Activated CD8-positive, alpha-beta memory T cell treated with anti-CD3 and anti-CD28 coated beads for 36 hours (primary cell): ENCODE results near the gene SPRY2. TPM values are rescaled to one million over a fixed set of nuclear protein-coding genes. Genes with fewer than 3 reads are reported as not detected.
"Not testable (repeated sequence)": the region's sequence is repeated elsewhere in the genome, so short reads cannot be mapped to it uniquely, and the experiment has no call there.

Experiments
- CTCF ChIA-PET: fragments of 350-600 bp; sonication (Branson Sonifier 250); formaldehyde crosslinking; loops from one replicate; lab custom pipeline; 2021; ENCODE audit warnings: antibody characterized with exemption; lab: Charles Lee
- POLR2A ChIA-PET: fragments of 350-600 bp; sonication (Branson Sonifier 250); formaldehyde crosslinking; loops from one replicate; lab custom pipeline; 2021; ENCODE audit warnings: antibody characterized with exemption; lab: Charles Lee
- total RNA-seq, 2 experiments: library from RNA; stranded (reverse); gene quantifications; one replicate each; pipeline ENCODE4 v1.2.3, GENCODE V29; 2021

The SPRY2 gene
- total RNA-seq, 2 experiments from 2014 or later = 1.3 to 1.5 TPM

- ChIA-PET CTCF (no interaction called here), POLR2A (no interaction called here)
These were observed 18.5 kb upstream of the SPRY2 start for GRCh38 chr13:80359414-80359777.

DNA sequence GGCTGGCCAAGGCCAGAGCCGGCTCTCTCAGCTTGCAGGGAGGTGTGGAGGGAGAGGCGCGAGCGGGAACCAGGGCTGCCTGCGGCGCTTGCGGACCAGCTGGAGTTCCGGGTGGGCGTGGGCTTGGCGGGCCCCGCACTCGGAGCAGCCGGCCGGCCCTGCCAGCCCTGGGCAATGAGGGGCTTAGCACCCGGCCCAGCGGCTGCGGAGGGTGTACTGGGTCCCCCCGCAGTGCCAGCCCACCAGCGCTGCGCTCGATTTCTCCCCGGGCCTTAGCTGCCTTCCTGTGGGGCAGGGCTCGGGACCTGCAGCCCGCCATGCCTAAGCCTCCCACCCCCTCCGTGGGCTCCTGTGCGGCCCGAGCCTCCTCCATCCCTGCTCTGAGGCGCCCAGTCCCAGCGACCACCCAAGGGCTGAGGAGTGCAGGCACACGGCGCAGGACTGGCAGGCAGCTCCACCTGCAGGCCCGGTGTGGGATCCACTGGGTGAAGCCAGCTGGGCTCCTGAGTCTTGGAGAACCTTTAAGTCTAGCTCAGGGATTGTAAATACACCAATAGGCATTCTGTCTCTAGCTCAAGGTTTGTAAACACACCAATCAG is 14.7 kb upstream of the SPRY2 start:
- POLR2A ChIA-PET, CTCF ChIA-PET: not testable (repeated sequence)

- ChIA-PET POLR2A (no interaction called here), CTCF (interaction anchor here (0.7 kb wide), 1 partner anchor 249 kb away, joined by 3 read pairs; no protein-coding TSS in a partner anchor)
These were observed 7.8 kb upstream of the SPRY2 start for GRCh38 chr13:80348750-80349149.

- CTCF ChIA-PET = interaction anchor here (0.7 kb wide), 1 partner anchor 249 kb away, joined by 3 read pairs; no protein-coding TSS in a partner anchor
- POLR2A ChIA-PET = no interaction called here
These were observed 7.4 kb upstream of the SPRY2 start for GRCh38 chr13:80348314-80348713.

- POLR2A ChIA-PET = interaction anchor here (0.5 to 0.7 kb wide), 2 partner anchors 280 to 415 kb away, joined by 3 to 12 read pairs; no protein-coding TSS in a partner anchor
- CTCF ChIA-PET = no interaction called here
These were observed 5.0 kb upstream of the SPRY2 start for GRCh38 chr13:80345771-80346510.

GRCh38 chr13:80344032-80344431 is 3.1 kb upstream of the SPRY2 start:
- POLR2A ChIA-PET = not testable (repeated sequence)
- CTCF ChIA-PET = interaction anchor here (0.9 kb wide), 1 partner anchor 20 kb away, joined by 3 read pairs; no protein-coding TSS in a partner anchor

DNA sequence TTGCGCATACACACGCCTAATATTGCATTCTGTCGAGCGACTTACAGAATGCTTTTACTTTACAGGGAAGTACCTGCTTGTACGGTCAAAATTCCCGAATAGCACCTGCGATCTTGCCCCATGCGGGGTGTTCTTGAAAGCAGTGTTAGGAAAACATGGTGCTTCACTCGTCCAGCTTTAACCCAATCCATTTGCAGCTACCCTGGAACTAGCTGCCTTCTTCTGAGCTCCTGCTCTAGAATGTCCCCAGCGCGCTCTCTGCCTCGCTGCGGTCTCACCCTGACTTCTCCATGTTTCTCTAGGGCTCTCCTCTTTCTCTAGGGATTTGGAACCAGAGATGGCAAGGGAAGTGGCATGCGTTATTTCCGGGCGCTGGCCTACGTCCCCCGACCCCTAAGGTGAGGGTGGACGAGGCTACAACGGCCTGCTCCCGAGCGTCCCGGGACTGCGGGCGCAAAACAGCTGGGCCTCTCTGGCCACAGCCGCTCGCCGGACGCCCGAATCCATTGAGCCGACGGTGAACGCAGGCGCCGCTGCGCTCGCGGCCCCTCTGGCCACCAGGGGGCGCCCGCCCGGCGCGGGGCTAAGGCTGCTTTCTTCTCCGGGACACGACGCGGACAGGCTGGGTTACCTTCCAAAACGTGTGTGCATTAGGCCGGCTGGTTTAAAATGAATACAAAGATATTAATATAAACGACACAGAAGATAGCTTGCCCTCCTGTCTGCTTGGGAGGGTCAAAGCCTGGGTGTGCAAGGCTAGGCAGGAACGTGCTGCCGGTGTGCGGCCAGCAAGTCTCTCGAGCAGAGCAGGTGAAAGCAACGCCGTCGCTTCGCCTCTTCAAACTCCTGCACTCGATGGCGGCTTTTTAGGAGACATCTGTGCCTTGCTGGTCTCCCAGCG is 1.8 kb upstream of the SPRY2 start:
- ChIA-PET CTCF (interaction anchor here (0.6 to 1.1 kb wide), 4 partner anchors 8 to 632 kb away, joined by 3 to 4 read pairs (median 4); no protein-coding TSS in a partner anchor), POLR2A (no interaction called here)

DNA sequence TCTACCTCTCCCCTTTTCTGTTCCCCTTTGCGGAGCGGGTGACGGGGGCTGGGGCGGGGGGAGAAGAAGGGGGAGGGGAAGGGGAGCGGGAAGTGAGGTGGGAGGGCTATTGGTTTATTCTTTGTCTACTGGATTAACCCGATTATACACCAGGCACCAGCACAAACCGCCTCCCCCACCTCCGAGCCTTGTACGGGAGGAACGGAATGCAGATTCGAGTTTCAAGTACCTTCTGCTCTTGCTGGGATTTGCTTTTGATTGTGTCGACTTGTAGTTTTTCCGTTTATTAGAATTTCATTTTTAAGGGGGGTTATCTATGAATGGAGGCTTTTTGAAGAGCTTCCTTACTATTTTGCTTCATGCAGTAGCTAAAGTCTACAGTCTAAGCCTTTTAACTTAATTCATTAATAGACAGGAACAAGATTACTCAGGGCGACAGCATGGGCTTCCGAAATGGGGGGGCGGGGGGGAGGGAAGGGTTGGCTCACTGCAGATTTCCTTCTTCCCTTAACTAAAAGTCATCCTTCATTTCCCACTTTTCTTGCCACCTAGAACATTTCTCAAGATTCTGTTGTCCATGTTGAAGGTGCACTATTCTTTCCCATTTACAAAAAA is 937 bp upstream of the SPRY2 start:
- CTCF ChIA-PET = interaction anchor here (0.9 to 1.1 kb wide), 2 partner anchors 13 to 632 kb away, joined by 4 read pairs; no protein-coding TSS in a partner anchor
- POLR2A ChIA-PET = no interaction called here

DNA sequence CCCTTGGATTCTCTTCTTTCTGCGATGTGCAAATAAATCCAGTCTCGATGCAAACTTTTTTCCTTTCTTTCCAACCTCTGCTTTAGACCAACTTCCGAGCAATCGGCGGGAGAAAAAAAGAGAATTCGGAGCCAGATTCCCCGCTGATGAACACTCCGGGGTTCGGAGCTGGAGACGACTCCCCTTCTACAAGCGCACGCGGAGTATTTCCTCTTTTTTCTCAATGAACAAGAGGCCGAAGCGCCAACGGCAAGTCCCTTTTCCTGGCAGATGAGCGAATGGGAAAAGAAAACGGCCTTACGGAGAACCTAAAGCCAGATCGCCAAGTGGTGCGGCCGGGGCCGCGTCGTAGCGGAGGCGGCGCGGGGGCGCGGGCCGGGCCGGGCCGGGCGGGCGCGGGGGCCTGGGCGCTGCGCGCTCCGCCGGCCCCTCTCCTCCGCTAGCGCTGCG is 250 bp downstream of the SPRY2 start:
- ChIA-PET POLR2A (no interaction called here), CTCF (no interaction called here)

GRCh38 chr13:80339912-80340650 is 845 bp downstream of the SPRY2 start:
- ChIA-PET CTCF (no interaction called here), POLR2A (no interaction called here)

- POLR2A ChIA-PET = no interaction called here
- CTCF ChIA-PET = no interaction called here
These were observed 1.4 kb downstream of the SPRY2 start for GRCh38 chr13:80339563-80339911.

GRCh38 chr13:80338781-80339562 is 2.0 kb downstream of the SPRY2 start:
- ChIA-PET POLR2A (no interaction called here), CTCF (no interaction called here)

- POLR2A ChIA-PET = no interaction called here
- CTCF ChIA-PET = no interaction called here
These were observed 3.4 kb downstream of the SPRY2 start for GRCh38 chr13:80337288-80338081.

GRCh38 chr13:80336776-80337287 is 4.1 kb downstream of the SPRY2 start:
- CTCF ChIA-PET = no interaction called here
- POLR2A ChIA-PET = no interaction called here

DNA sequence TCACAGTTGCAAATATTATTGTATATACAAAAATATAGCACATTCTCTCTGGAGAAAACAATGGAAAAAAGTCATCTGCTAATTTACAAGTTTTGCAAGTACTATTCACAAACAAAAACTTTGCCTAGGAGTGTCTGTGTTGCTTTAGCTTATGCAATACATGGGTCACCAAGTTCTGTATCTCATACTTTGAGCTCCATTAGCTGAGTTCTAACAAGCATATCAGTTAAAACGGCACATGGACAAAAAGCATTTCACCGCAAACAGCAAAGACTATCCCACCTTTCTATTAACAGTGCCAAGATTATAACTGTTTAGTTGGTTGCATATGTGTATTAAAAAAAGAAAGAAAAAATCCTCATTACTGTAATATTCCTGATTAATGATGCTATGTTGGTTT is 4.6 kb downstream of the SPRY2 start:
- CTCF ChIA-PET = no interaction called here
- POLR2A ChIA-PET = no interaction called here

GRCh38 chr13:80334597-80335260 is 6.2 kb downstream of the SPRY2 start:
- ChIA-PET POLR2A (no interaction called here), CTCF (interaction anchor here (1.1 to 1.2 kb wide), 2 partner anchors 8 to 24 kb away, joined by 3 read pairs; no protein-coding TSS in a partner anchor)
